H1 (cell line): ENCODE data around the gene KRT75. TPM values are rescaled to one million over a fixed set of nuclear protein-coding genes. Genes with fewer than 3 reads are reported as not detected.

ENCODE experiments used
- CTCF ChIA-PET: fragments of 300-600 bp; sonication (Branson Sonifier 250); formaldehyde crosslinking; loops from one replicate; lab custom pipeline; 2021; ENCODE audit not compliant: partially characterized antibody; lab: Charles Lee
- POLR2A ChIA-PET: fragments of 300-600 bp; sonication (Branson Sonifier 250); formaldehyde crosslinking; loops from one replicate; lab custom pipeline; 2021; ENCODE audit warnings: inconsistent platforms; ENCODE audit not compliant: partially characterized antibody; lab: Charles Lee
- DNase-seq, 2 experiments: peaks; one replicate each; pipeline versions ENCODE4 v3.0.0 to v3.0.0-alpha.2; 2010 to 2022; ENCODE audit warnings: low spot score in 2 of 2, low read depth in 1 of 2, mixed read lengths in 1 of 2
- FAIRE-seq: peaks from 2 replicates; lab custom pipeline; 2011; peaks lifted over from hg19 to GRCh38; lab: Jason Lieb, UNC
- H2AFZ ChIP-seq: 2 replicates; pipeline ENCODE4 v1.8.1; 2012; ENCODE audit warnings: low read length, inconsistent platforms
- H2AK5ac ChIP-seq: 2 replicates; pipeline ENCODE4 v1.6.1; 2013; ENCODE audit warnings: low read depth, low read length
- H2BK120ac ChIP-seq: replicated peaks from 2 replicates; pipeline ENCODE3; 2013; ENCODE audit warnings: low read depth, low read length, inconsistent platforms
- H2BK12ac ChIP-seq: 2 replicates; pipeline ENCODE4 v1.6.1; 2013; ENCODE audit warnings: low read depth, low read length
- H2BK15ac ChIP-seq: 2 replicates; pipeline ENCODE4 v1.6.1; 2013; ENCODE audit warnings: low read length
- H2BK20ac ChIP-seq: 2 replicates; pipeline ENCODE4 v1.6.1; 2013; ENCODE audit warnings: low read length
- H2BK5ac ChIP-seq: 2 replicates; pipeline ENCODE4 v1.6.1; 2013; ENCODE audit warnings: low read depth, low read length
- H3K14ac ChIP-seq: 2 replicates; pipeline ENCODE4 v1.6.1; 2013; ENCODE audit warnings: inconsistent platforms; ENCODE audit not compliant: insufficient read length
- H3K18ac ChIP-seq: 2 replicates; pipeline ENCODE4 v1.6.1; 2013; ENCODE audit warnings: low read length; ENCODE audit errors: extremely low read depth
- H3K23ac ChIP-seq: 2 replicates; pipeline ENCODE4 v1.6.1; 2013; ENCODE audit warnings: inconsistent platforms; ENCODE audit not compliant: insufficient read length
- H3K23me2 ChIP-seq: 2 replicates; pipeline ENCODE4 v1.6.1; 2013; ENCODE audit warnings: low read depth, low read length
- H3K27ac ChIP-seq: 2 replicates; pipeline ENCODE4 v1.6.1; 2011; ENCODE audit warnings: low read depth, low read length, inconsistent platforms
- H3K27me3 ChIP-seq, 4 experiments: replicated peaks in 1 of 4; 1 replicate in 1 of 4; 2 replicates in 3 of 4; pipeline versions ENCODE4 v1.6.1 to v1.8.1; 2011 to 2013; ENCODE audit warnings: low read length in 3 of 4, mild to moderate bottlenecking in 3 of 4, inconsistent platforms in 2 of 4, mixed read lengths in 2 of 4, moderate library complexity in 1 of 4; ENCODE audit not compliant: control insufficient read depth in 3 of 4, insufficient read depth in 3 of 4; ENCODE audit errors: extremely low read depth in 1 of 4
- H3K36me3 ChIP-seq, 4 experiments: 2 replicates each; pipeline versions ENCODE4 v1.6.1 to v1.8.1; 2011 to 2013; ENCODE audit warnings: mild to moderate bottlenecking in 4 of 4, low read length in 3 of 4, moderate library complexity in 2 of 4, control low read depth in 1 of 4, inconsistent platforms in 1 of 4; ENCODE audit not compliant: insufficient read depth in 4 of 4, control insufficient read depth in 2 of 4
- H3K4ac ChIP-seq: replicated peaks from 2 replicates; pipeline ENCODE3; 2013; ENCODE audit warnings: low read length, low read depth, mixed read lengths, inconsistent platforms; ENCODE audit not compliant: insufficient read length
- H3K4me1 ChIP-seq, 4 experiments: replicated peaks in 1 of 4; 1 replicate in 1 of 4; 2 replicates in 3 of 4; pipeline versions ENCODE4 v1.6.1 to v1.8.1; 2011 to 2013; ENCODE audit warnings: low read length in 3 of 4, inconsistent platforms in 2 of 4, mixed read lengths in 1 of 4; ENCODE audit not compliant: insufficient read depth in 4 of 4, control insufficient read depth in 3 of 4
- H3K4me2 ChIP-seq, 2 experiments: 2 replicates each; pipeline versions ENCODE4 v1.6.1 to v1.8.1; 2011 to 2013; ENCODE audit warnings: low read depth in 2 of 2, low read length in 2 of 2, control low read depth in 1 of 2, inconsistent platforms in 1 of 2, mild to moderate bottlenecking in 1 of 2; ENCODE audit not compliant: insufficient read depth in 1 of 2
- H3K4me3 ChIP-seq, 4 experiments: fragments of 200-600, 300-600 bp in 1 of 4; sonication (generic), shearing (Covaris generic), sonication (Bioruptor Twin) in 1 of 4; 2 replicates each; pipeline versions ENCODE4 v1.5.1 to v1.8.1; 2011 to 2016; ENCODE audit warnings: low read length in 4 of 4, low read depth in 3 of 4, control low read depth in 2 of 4, inconsistent platforms in 2 of 4, mild to moderate bottlenecking in 2 of 4, mixed read lengths in 1 of 4, moderate library complexity in 1 of 4; ENCODE audit not compliant: insufficient read depth in 2 of 4; ENCODE audit errors: extremely low read depth in 1 of 4
- H3K56ac ChIP-seq: replicated peaks from 2 replicates; pipeline ENCODE3; 2013; ENCODE audit warnings: low read depth, mild to moderate bottlenecking, mixed read lengths, low read length, inconsistent platforms; ENCODE audit not compliant: insufficient read length
- H3K79me1 ChIP-seq: 2 replicates; pipeline ENCODE4 v1.6.1; 2013; ENCODE audit warnings: low read depth, low read length, control low read depth
- H3K79me2 ChIP-seq, 2 experiments: 2 replicates each; pipeline versions ENCODE4 v1.6.1 to v1.8.1; 2012 to 2013; ENCODE audit warnings: low read length in 2 of 2, mild to moderate bottlenecking in 2 of 2, inconsistent platforms in 1 of 2; ENCODE audit not compliant: insufficient read depth in 2 of 2, control insufficient read depth in 1 of 2
- H3K9ac ChIP-seq, 4 experiments: replicated peaks in 1 of 4; 1 replicate in 1 of 4; 2 replicates in 3 of 4; pipeline versions ENCODE4 v1.6.1 to v1.8.1; 2011 to 2013; ENCODE audit warnings: low read depth in 3 of 4, low read length in 3 of 4, control low read depth in 2 of 4, mild to moderate bottlenecking in 2 of 4, moderate library complexity in 2 of 4, inconsistent platforms in 1 of 4; ENCODE audit errors: extremely low read depth in 1 of 4
- H3K9me3 ChIP-seq, 2 experiments: 2 replicates each; pipeline versions ENCODE4 v1.6.1 to v1.8.1; 2012 to 2013; ENCODE audit warnings: mild to moderate bottlenecking in 2 of 2, moderate library complexity in 2 of 2, control low read depth in 1 of 2, inconsistent platforms in 1 of 2, low read depth in 1 of 2, low read length in 1 of 2, mixed read lengths in 1 of 2; ENCODE audit not compliant: insufficient read depth in 2 of 2
- H4K20me1 ChIP-seq, 2 experiments: replicated peaks in 1 of 2; 2 replicates each; pipeline versions ENCODE3 to v1.8.1; 2011 to 2013; ENCODE audit warnings: inconsistent platforms in 2 of 2, low read length in 2 of 2, mild to moderate bottlenecking in 1 of 2; ENCODE audit not compliant: insufficient read depth in 2 of 2, control insufficient read depth in 1 of 2
- H4K5ac ChIP-seq: 2 replicates; pipeline ENCODE4 v1.6.1; 2013; ENCODE audit warnings: low read length, low read depth, mixed read lengths, inconsistent platforms; ENCODE audit not compliant: insufficient read length
- H4K8ac ChIP-seq: 2 replicates; pipeline ENCODE4 v1.8.0; 2013; ENCODE audit warnings: mild to moderate bottlenecking, moderate library complexity, low read length, inconsistent platforms; ENCODE audit not compliant: insufficient read depth; ENCODE audit errors: extremely low read depth
- H4K91ac ChIP-seq: replicated peaks from 2 replicates; pipeline ENCODE3; 2013; ENCODE audit warnings: low read length, mixed read lengths, inconsistent platforms; ENCODE audit not compliant: insufficient read length
- EGR1 ChIP-seq: IDR thresholded peaks from 2 replicates; pipeline ENCODE4 v1.6.1; 2011; ENCODE audit warnings: low read depth, low read length, borderline replicate concordance
- NANOG ChIP-seq: IDR thresholded peaks from 2 replicates; pipeline ENCODE4 v1.6.1; 2011; ENCODE audit warnings: low read length, low read depth, mild to moderate bottlenecking, inconsistent platforms; ENCODE audit not compliant: insufficient read depth, poor library complexity, severe bottlenecking
- SAP30 ChIP-seq: fragments of 300-600 bp; sonication (generic); IDR thresholded peaks from 2 replicates; pipeline ENCODE4 v1.7.1; 2012; ENCODE audit warnings: low read length, moderate library complexity, mild to moderate bottlenecking, inconsistent platforms; ENCODE audit not compliant: insufficient read depth, insufficient replicate concordance
- WGBS, 2 experiments: shearing (Covaris generic) in 1 of 2; methylation state at CpG; one replicate each; pipeline versions ENCODE4 v1.1.6 to v1.1.7; 2013 to 2015; ENCODE audit warnings: low lambda C conversion rate in 2 of 2, mixed read lengths in 2 of 2, inconsistent platforms in 1 of 2, low coverage in 1 of 2, missing lambda C conversion rate in 1 of 2; ENCODE audit not compliant: insufficient replicate concordance in 2 of 2, insufficient coverage in 1 of 2, insufficient read length in 1 of 2; ENCODE audit errors: extremely low coverage in 1 of 2, missing lambda C conversion rate in 1 of 2; 5-methylcytosine and 5-hydroxymethylcytosine counted together
- polyA plus RNA-seq, 7 experiments: library from polyadenylated mRNA; depleted of rRNA in 3 of 7; stranded (reverse) in 5 of 7; unstranded in 2 of 7; fragments of >200 nt in 5 of 7; fragments of 200-250 nt in 2 of 7; gene quantifications; 1 replicate in 5 of 7; 2 replicates in 1 of 7; 4 replicates in 1 of 7; pipeline versions ENCODE4 v1.2.1 to v1.2.3, GENCODE V29; 2011 to 2013; ENCODE audit warnings: missing spikeins in 2 of 7, mixed read lengths in 2 of 7
- total RNA-seq: library from RNA; stranded (reverse); fragmentation: NEBNext Ultra II Directional; extraction: Animal tissue kit (Norgen Biotek cat#: 25700); gene quantifications from 2 replicates; pipeline ENCODE4 v1.2.1, GENCODE V29; 2021

Gene KRT75
- total and polyA plus RNA-seq, 2 of the 8 experiments (the other 6 are each of a cell fraction or from before 2014, with no cell fraction given): not detected

- no peaks in the 10 kb centered on the region for H3K79me1 ChIP-seq
- FAIRE-seq (no peak), DNase-seq (no peak)
- H3K18ac ChIP-seq: no peak within 1 kb of the TSS
- no peak within 1 kb of the TSS for H2BK15ac ChIP-seq
- ChIA-PET POLR2A (no interaction called here), CTCF (interaction anchor here (1.0 to 5.6 kb wide), 6 partner anchors 9 to 473 kb away, joined by 3 to 36 read pairs (median 4); no protein-coding TSS in a partner anchor)
- WGBS, 2 experiments: 81% methylated on average over 14 of the region's 14 CpGs; no CpG with 5 or more reads in 1 of the 2 experiments
- H3K23me2 ChIP-seq: no peaks in the 10 kb centered on the region
- no peaks in the 10 kb centered on the region for H4K20me1 ChIP-seq
- no peak within 1 kb of the TSS for H3K14ac ChIP-seq
- H3K9me3 ChIP-seq: peaks cover 2 to 11% of the 10 kb centered on the region in 2 experiments; a peak in 1 of 4 replicates
- H2BK20ac ChIP-seq: no peak within 1 kb of the TSS
- no peaks in the 10 kb centered on the region for H3K79me2 ChIP-seq
- H4K8ac ChIP-seq: no peak within 1 kb of the TSS
- no peak within 1 kb of the TSS for H4K91ac ChIP-seq
- H3K56ac ChIP-seq: no peak within 1 kb of the TSS
- H3K27ac ChIP-seq: no peak within 1 kb of the TSS
- H2AFZ ChIP-seq: no peak within 1 kb of the TSS
- H3K9ac ChIP-seq: no peak within 1 kb of the TSS
- no peak within 1 kb of the TSS; the same call in 1 of the 2 replicates for H2AK5ac ChIP-seq
- no peaks in the 10 kb centered on the region for H3K36me3 ChIP-seq
- no peak within 1 kb of the TSS for H2BK120ac ChIP-seq
- no peak within 1 kb of the TSS for H3K4ac ChIP-seq
- H3K4me3 ChIP-seq: no peak within 1 kb of the TSS
- no peak within 1 kb of the TSS for H4K5ac ChIP-seq
- H3K23ac ChIP-seq: no peak within 1 kb of the TSS
- peaks cover 0 to 5% (median under 1%) of the 10 kb centered on the region in 4 experiments; a peak in 1 of 7 replicates for H3K4me1 ChIP-seq
- H3K27me3 ChIP-seq: no peaks in the 10 kb centered on the region
- no peak within 1 kb of the TSS for H2BK12ac ChIP-seq
- no peak within 1 kb of the TSS for H2BK5ac ChIP-seq
- H3K4me2 ChIP-seq: no peak within 1 kb of the TSS
- no peak for TF ChIP-seq EGR1
- TF ChIP-seq SAP30: no peak
- no peak for TF ChIP-seq NANOG
Measured at GRCh38 chr12:52405922-52406385, 28.2 kb downstream of the KRT75 start, which contains the start of gene KRT82. Gene KRT82 (minus strand): TSS chr12:52406335. CDS start chr12:52406277, 58 bp downstream.
